Measurements from ENCODE around the gene HID1.

DNA sequence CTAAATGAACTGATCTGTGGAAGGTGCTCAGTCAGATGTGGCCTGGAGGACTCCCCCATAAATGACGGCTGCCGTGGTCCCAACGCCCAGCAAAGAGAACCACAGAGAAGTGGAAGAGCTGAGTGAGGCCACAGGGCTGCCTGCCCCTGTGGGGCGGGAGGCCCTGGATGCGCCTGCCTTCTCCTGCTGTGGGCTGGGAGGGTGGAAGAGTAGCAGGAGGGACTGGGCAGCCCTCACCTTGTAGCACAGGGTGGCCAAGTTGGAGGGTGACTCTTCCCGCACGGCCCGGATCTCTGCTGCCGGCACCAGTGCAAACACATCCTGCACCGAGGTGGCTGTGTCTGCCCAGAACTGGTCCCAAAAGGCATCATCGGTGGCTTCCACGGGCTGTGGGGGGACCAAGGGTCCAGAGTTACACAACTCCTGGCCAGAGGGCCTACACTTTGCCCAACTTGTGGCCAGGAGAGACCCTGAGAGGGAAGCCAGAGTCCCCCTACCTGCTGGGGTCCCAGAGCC, 8.3 kb downstream of the HID1 start:
- TF ChIP-seq ARNTL (CRISPR knock-in tag; IDR thresholded peaks at IDR 0.05; ENCODE audit: borderline replicate concordance, low read depth) (no peak), SNAI2 (CRISPR knock-in tag; IDR thresholded peaks at IDR 0.05) (no peak), RARB (CRISPR knock-in tag; IDR thresholded peaks at IDR 0.05) (no peak), PPARA (CRISPR knock-in tag; IDR thresholded peaks at IDR 0.05; ENCODE audit: borderline replicate concordance) (no peak), TCF4 (CRISPR knock-in tag; IDR thresholded peaks at IDR 0.05; ENCODE audit: borderline replicate concordance) (no peak), ZNF8 (CRISPR knock-in tag; IDR thresholded peaks at IDR 0.05) (no peak), TOX (CRISPR knock-in tag; IDR thresholded peaks at IDR 0.05; ENCODE audit: borderline replicate concordance) (no peak), ZFP3 (CRISPR knock-in tag; IDR thresholded peaks at IDR 0.05) (no peak)
- TF ChIP-seq, protein P1, sequence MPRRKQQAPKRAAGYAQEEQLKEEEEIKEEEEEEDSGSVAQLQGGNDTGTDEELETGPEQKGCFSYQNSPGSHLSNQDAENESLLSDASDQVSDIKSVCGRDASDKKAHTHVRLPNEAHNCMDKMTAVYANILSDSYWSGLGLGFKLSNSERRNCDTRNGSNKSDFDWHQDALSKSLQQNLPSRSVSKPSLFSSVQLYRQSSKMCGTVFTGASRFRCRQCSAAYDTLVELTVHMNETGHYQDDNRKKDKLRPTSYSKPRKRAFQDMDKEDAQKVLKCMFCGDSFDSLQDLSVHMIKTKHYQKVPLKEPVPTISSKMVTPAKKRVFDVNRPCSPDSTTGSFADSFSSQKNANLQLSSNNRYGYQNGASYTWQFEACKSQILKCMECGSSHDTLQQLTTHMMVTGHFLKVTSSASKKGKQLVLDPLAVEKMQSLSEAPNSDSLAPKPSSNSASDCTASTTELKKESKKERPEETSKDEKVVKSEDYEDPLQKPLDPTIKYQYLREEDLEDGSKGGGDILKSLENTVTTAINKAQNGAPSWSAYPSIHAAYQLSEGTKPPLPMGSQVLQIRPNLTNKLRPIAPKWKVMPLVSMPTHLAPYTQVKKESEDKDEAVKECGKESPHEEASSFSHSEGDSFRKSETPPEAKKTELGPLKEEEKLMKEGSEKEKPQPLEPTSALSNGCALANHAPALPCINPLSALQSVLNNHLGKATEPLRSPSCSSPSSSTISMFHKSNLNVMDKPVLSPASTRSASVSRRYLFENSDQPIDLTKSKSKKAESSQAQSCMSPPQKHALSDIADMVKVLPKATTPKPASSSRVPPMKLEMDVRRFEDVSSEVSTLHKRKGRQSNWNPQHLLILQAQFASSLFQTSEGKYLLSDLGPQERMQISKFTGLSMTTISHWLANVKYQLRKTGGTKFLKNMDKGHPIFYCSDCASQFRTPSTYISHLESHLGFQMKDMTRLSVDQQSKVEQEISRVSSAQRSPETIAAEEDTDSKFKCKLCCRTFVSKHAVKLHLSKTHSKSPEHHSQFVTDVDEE (CRISPR knock-in tag; IDR thresholded peaks at IDR 0.05), result no peak
- TF ChIP-seq, protein P2, sequence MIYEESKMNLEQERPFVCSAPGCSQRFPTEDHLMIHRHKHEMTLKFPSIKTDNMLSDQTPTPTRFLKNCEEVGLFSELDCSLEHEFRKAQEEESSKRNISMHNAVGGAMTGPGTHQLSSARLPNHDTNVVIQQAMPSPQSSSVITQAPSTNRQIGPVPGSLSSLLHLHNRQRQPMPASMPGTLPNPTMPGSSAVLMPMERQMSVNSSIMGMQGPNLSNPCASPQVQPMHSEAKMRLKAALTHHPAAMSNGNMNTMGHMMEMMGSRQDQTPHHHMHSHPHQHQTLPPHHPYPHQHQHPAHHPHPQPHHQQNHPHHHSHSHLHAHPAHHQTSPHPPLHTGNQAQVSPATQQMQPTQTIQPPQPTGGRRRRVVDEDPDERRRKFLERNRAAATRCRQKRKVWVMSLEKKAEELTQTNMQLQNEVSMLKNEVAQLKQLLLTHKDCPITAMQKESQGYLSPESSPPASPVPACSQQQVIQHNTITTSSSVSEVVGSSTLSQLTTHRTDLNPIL (CRISPR knock-in tag; IDR thresholded peaks at IDR 0.05; ENCODE audit: low read depth), result no peak
- TF ChIP-seq, protein P3, sequence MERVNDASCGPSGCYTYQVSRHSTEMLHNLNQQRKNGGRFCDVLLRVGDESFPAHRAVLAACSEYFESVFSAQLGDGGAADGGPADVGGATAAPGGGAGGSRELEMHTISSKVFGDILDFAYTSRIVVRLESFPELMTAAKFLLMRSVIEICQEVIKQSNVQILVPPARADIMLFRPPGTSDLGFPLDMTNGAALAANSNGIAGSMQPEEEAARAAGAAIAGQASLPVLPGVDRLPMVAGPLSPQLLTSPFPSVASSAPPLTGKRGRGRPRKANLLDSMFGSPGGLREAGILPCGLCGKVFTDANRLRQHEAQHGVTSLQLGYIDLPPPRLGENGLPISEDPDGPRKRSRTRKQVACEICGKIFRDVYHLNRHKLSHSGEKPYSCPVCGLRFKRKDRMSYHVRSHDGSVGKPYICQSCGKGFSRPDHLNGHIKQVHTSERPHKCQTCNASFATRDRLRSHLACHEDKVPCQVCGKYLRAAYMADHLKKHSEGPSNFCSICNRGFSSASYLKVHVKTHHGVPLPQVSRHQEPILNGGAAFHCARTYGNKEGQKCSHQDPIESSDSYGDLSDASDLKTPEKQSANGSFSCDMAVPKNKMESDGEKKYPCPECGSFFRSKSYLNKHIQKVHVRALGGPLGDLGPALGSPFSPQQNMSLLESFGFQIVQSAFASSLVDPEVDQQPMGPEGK (CRISPR knock-in tag; IDR thresholded peaks at IDR 0.05; ENCODE audit: borderline replicate concordance), result no peak

Measured in SK-N-SH treated with all-trans-retinoic acid at 6 μM for 48 hours (cell line).